ENCODE results near the gene ATP1A1. TPM values are rescaled to one million over a fixed set of nuclear protein-coding genes. Genes with fewer than 3 reads are reported as not detected.

ATP1A1 gene
- total RNA-seq, 2 experiments from 2014 or later = 203 to 204 TPM

DNA sequence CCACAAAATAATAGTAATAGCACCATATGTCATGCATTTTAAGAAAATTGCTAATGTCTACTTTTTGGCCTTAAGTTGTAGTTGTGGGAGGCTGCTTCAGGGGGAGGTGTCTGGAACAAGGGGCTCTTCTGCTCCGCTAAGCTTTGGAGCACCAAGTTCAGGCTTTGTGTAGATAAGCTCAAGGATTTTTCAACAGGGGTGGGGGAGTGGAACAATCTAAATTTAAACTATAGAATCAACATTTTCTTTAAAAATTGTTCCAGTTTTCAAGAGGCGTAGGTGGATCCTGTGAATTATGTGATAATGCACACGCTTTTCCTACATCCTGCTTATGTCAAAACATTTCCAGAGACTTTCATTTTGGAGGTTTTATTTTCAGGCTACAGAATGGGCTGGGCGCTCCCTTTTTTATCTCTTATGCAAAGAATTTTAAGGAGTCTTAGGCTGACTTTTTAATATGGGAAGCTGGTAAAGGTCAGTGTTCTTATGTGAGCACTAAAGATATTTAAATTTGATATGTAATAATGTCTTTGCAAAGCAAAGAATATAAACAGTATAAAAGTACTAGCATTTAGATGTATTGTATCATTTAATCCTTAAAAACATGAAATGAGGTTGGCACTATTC, 9.9 kb downstream of the ATP1A1 start:
- Mint-ChIP-seq H3K27ac (no peak overlapping the region), H3K36me3 (ENCODE audit: low read depth) (peaks cover 57% of the 10 kb centered on the region), H3K4me3 (no peak overlapping the region), H3K9me3 (ENCODE audit: insufficient read depth) (no peaks in the 10 kb centered on the region), H3K27me3 (ENCODE audit: low read depth) (no peaks in the 10 kb centered on the region), H3K4me1 (ENCODE audit: low read depth) (peaks cover 57% of the 10 kb centered on the region)
- ATAC-seq = no peak
- POLR2A ChIA-PET = interaction anchor here (0.8 kb wide), 1 partner anchor 40 kb away, joined by 3 read pairs; no protein-coding TSS in a partner anchor
- no peak for DNase-seq
- CTCF ChIA-PET = interaction anchor here (1.0 to 1.9 kb wide), 3 partner anchors 19 to 116 kb away, joined by 3 to 6 read pairs (median 3); no protein-coding TSS in a partner anchor

DNA sequence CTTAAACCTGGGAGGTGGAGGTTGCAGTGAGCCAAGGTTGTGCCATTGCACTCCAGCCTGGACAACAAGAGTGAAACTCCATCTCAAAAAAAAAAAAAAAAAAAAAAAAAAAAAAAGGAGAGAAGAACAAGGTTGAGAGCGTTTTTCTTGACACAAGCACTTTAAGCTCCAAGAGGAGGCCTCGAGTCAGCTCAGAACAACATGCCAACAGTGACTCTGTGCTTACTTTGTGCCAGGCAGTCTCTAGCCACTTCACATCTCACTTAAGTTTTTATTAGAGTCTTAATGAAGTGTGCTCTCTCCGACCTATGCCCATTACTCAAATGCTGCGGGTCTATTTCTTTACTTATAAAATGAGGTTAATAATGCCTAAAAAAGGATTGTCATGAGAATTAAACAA, 13.0 kb downstream of the ATP1A1 start:
- peaks cover 73% of the 10 kb centered on the region for H3K36me3 Mint-ChIP-seq (ENCODE audit: low read depth)
- DNase-seq (no peak), ATAC-seq (no peak)
- no peaks in the 10 kb centered on the region for H3K9me3 Mint-ChIP-seq (ENCODE audit: insufficient read depth)
- no peak overlapping the region for H3K4me3 Mint-ChIP-seq
- H3K27ac Mint-ChIP-seq = no peak overlapping the region
- CTCF ChIA-PET = interaction anchor here (1.2 to 2.9 kb wide), 4 partner anchors 10 to 247 kb away, joined by 3 to 11 read pairs (median 6); no protein-coding TSS in a partner anchor
- no peaks in the 10 kb centered on the region for H3K27me3 Mint-ChIP-seq (ENCODE audit: low read depth)
- peaks cover 58% of the 10 kb centered on the region for H3K4me1 Mint-ChIP-seq (ENCODE audit: low read depth)
- POLR2A ChIA-PET = no interaction called here

DNA sequence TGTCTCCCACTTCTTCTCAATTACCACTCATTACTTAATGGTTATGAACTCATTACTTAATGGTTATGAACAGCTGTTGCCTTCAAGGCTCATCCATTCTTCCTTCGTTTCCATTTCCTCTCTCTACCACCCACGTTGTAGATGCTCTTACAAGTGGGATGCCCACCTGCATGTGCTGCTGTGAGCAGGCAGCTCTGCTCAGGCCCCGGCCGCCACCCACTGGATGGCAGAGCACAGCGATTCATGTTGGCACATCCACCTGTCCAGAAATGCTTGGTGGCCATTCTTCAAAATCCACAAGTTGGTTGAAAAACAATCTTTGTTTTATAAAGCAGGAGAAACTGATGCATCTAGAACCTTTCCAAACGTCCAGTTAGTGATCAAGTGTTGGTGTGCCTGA, 14.5 kb downstream of the ATP1A1 start:
- ATAC-seq (no peak), DNase-seq (no peak)
- Mint-ChIP-seq H3K27ac (peak overlapping the region; percentile 17), H3K36me3 (ENCODE audit: low read depth) (peaks cover 83% of the 10 kb centered on the region), H3K4me1 (ENCODE audit: low read depth) (peaks cover 60% of the 10 kb centered on the region), H3K27me3 (ENCODE audit: low read depth) (no peaks in the 10 kb centered on the region), H3K9me3 (ENCODE audit: insufficient read depth) (no peaks in the 10 kb centered on the region), H3K4me3 (no peak overlapping the region)
- ChIA-PET POLR2A (interaction anchor here (0.7 kb wide), 1 partner anchor 13 kb away, joined by 3 read pairs; no protein-coding TSS in a partner anchor), CTCF (interaction anchor here (1.2 to 3.3 kb wide), 6 partner anchors 12 to 248 kb away, joined by 3 to 11 read pairs (median 6); no protein-coding TSS in a partner anchor)

DNA sequence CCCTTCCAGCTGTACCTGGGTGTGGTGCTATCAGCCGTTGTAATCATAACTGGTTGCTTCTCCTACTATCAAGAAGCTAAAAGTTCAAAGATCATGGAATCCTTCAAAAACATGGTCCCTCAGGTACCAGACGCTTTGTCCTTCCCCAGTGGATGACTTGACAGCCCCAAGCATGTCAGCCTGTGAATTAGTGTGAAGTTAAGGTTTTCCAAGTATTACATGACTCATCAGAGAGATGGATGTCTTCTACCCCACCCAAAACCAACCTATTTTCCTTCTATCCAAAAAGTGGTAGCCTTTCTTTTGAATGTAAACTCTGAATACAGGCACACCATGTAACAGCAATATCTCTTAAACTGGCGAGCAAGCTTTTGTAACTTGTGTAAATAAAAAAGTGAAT, 15.1 kb downstream of the ATP1A1 start:
- CTCF ChIA-PET = interaction anchor here (1.3 to 3.3 kb wide), 3 partner anchors 97 to 249 kb away, joined by 6 to 11 read pairs (median 7); no protein-coding TSS in a partner anchor
- H3K4me3 Mint-ChIP-seq = no peak overlapping the region
- H3K36me3 Mint-ChIP-seq (ENCODE audit: low read depth) = peaks cover 86% of the 10 kb centered on the region
- H3K27me3 Mint-ChIP-seq (ENCODE audit: low read depth) = no peaks in the 10 kb centered on the region
- POLR2A ChIA-PET = interaction anchor here (0.7 to 1.6 kb wide), 2 partner anchors 12 to 13 kb away, joined by 3 to 4 read pairs; no protein-coding TSS in a partner anchor
- H3K9me3 Mint-ChIP-seq (ENCODE audit: insufficient read depth) = no peaks in the 10 kb centered on the region
- no peak overlapping the region for H3K27ac Mint-ChIP-seq
- no peak for DNase-seq
- peaks cover 61% of the 10 kb centered on the region for H3K4me1 Mint-ChIP-seq (ENCODE audit: low read depth)
- no peak for ATAC-seq

DNA sequence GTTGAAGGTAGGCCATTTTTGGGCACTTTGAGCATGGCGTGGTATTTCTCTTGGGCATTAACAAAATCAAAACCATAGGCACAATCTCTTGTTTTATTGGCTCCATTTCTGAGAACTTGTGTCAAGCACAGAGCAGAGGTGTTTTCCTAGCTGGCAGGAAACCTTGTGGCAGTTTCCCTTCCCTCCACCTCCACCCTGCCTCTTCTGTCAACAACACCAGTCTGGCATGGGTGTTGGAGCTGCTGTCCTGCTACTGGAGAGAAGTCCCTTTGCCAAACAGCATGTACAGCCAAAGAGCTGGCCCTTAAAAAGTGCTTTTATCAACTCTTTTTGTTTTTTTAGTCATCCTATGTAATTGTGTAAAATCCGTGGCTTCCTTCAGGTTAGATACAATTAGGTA, 16.0 kb downstream of the ATP1A1 start:
- POLR2A ChIA-PET = interaction anchor here (1.6 kb wide), 1 partner anchor 13 kb away, joined by 4 read pairs; no protein-coding TSS in a partner anchor
- Mint-ChIP-seq H3K27me3 (ENCODE audit: low read depth) (no peaks in the 10 kb centered on the region), H3K4me3 (no peak overlapping the region), H3K36me3 (ENCODE audit: low read depth) (peaks cover 87% of the 10 kb centered on the region), H3K4me1 (ENCODE audit: low read depth) (peaks cover 56% of the 10 kb centered on the region), H3K27ac (peak overlapping the region; percentile 60), H3K9me3 (ENCODE audit: insufficient read depth) (no peaks in the 10 kb centered on the region)
- CTCF ChIA-PET = interaction anchor here (1.3 to 3.3 kb wide), 2 partner anchors 96 to 110 kb away, joined by 6 to 7 read pairs; no protein-coding TSS in a partner anchor
- DNase-seq (no peak), ATAC-seq (no peak)

DNA sequence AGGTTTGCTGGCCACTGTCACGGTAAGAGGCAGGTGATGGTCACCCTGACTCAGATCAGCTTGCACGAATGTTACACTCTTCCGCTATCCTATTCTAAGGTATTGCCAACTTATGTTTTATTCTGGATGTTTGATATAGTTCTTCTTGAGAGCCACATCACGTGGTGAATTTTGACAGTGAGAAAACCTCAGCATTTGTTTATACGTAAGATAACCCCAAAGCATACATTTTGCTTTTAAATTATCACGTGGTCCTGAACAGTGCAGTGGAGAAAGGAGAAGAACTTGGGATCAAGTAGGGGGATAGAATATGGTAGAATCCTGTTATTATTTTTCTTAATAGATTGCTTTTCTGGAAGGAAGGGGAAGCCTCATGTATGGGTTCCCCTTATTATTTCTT, 16.6 kb downstream of the ATP1A1 start:
- Mint-ChIP-seq H3K4me3 (no peak overlapping the region), H3K27ac (peak overlapping the region; percentile 53), H3K4me1 (ENCODE audit: low read depth) (peaks cover 54% of the 10 kb centered on the region), H3K27me3 (ENCODE audit: low read depth) (no peaks in the 10 kb centered on the region), H3K9me3 (ENCODE audit: insufficient read depth) (no peaks in the 10 kb centered on the region), H3K36me3 (ENCODE audit: low read depth) (peaks cover 87% of the 10 kb centered on the region)
- CTCF ChIA-PET = interaction anchor here (1.7 to 3.3 kb wide), 4 partner anchors 14 to 251 kb away, joined by 7 to 13 read pairs (median 8); no protein-coding TSS in a partner anchor
- no peak for DNase-seq
- POLR2A ChIA-PET = no interaction called here
- ATAC-seq = no peak

DNA sequence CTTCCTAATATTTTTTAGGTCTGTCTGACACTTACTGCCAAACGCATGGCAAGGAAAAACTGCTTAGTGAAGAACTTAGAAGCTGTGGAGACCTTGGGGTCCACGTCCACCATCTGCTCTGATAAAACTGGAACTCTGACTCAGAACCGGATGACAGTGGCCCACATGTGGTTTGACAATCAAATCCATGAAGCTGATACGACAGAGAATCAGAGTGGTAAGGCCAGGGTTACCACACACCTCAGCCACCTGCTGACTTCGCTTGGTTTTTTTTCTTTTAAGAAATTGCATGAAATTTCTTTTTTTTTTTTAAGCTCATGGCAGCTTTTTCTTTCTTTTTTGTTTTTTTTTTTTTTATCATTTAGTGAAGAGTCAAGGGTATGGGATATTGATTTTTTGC, 17.2 kb downstream of the ATP1A1 start:
- peaks cover 86% of the 10 kb centered on the region for H3K36me3 Mint-ChIP-seq (ENCODE audit: low read depth)
- POLR2A ChIA-PET = interaction anchor here (0.6 to 1.0 kb wide), 3 partner anchors 9 to 27 kb away, joined by 3 to 5 read pairs (median 3); no protein-coding TSS in a partner anchor
- CTCF ChIA-PET = interaction anchor here (1.3 to 3.7 kb wide), 6 partner anchors 9 to 251 kb away, joined by 3 to 13 read pairs (median 8); no protein-coding TSS in a partner anchor
- DNase-seq = peak; percentile 64
- H3K9me3 Mint-ChIP-seq (ENCODE audit: insufficient read depth) = no peaks in the 10 kb centered on the region
- ATAC-seq = peak; percentile 85
- H3K4me3 Mint-ChIP-seq = no peak overlapping the region
- peaks cover 54% of the 10 kb centered on the region for H3K4me1 Mint-ChIP-seq (ENCODE audit: low read depth)
- peak overlapping the region; percentile 50 for H3K27ac Mint-ChIP-seq
- no peaks in the 10 kb centered on the region for H3K27me3 Mint-ChIP-seq (ENCODE audit: low read depth)

DNA sequence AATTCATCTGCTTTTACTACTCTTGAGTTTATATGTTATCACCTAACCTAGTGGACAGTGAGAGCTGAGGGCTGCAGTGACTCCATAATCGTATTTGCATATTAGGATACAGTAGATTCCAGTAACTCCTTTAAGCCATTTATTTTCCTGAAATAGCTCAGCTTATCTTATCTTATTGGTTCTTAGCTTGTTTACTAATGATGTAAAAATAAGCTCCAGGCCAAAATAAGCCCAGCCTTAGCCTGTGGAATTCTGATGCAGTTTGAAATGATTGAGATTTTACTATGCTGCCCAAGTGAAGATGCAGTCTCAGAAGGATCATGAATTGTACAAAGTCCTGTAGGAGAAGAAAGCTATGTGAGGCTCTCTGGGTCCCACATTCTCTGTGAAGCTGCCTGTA, 18.1 kb downstream of the ATP1A1 start:
- H3K36me3 Mint-ChIP-seq (ENCODE audit: low read depth) = peaks cover 81% of the 10 kb centered on the region
- ChIA-PET POLR2A (interaction anchor here (1.0 kb wide), 1 partner anchor 26 kb away, joined by 5 read pairs; no protein-coding TSS in a partner anchor), CTCF (interaction anchor here (1.3 to 3.7 kb wide), 6 partner anchors 10 to 252 kb away, joined by 3 to 13 read pairs (median 8); no protein-coding TSS in a partner anchor)
- DNase-seq (no peak), ATAC-seq (no peak)
- H3K27me3 Mint-ChIP-seq (ENCODE audit: low read depth) = no peaks in the 10 kb centered on the region
- H3K4me3 Mint-ChIP-seq = no peak overlapping the region
- peaks cover 54% of the 10 kb centered on the region for H3K4me1 Mint-ChIP-seq (ENCODE audit: low read depth)
- H3K27ac Mint-ChIP-seq = peak overlapping the region; percentile 39
- no peaks in the 10 kb centered on the region for H3K9me3 Mint-ChIP-seq (ENCODE audit: insufficient read depth)

DNA sequence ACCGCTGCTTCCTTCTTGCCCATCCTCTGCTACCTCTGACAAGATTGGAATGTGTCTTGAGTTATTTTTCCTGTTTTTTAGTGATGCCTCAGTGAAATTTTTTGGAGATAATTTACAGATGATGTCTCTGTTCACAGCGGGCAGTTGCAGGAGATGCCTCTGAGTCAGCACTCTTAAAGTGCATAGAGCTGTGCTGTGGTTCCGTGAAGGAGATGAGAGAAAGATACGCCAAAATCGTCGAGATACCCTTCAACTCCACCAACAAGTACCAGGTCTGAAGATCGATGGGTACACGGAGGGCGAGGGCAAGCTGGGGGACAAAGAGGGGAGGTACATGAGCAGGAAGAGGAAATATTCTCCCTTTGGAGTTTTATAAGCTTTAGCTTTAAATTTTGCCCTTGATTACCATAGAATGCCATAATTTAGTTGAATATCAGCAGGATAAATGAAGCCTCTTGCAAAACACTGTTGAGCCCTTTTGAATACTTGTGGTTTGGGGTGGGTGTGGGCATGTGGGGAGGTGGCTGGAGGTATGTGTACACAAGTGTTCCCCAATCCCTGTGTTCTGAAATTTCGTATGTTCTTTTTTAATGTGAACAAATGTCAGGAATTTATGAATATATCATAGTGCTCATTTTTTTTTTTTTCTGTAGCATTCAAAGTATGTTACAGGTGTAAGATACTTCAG, 19.8 kb downstream of the ATP1A1 start:
- DNase-seq (no peak), ATAC-seq (no peak)
- H3K4me1 Mint-ChIP-seq (ENCODE audit: low read depth) = peaks cover 46% of the 10 kb centered on the region
- ChIA-PET CTCF (interaction anchor here (2.9 to 3.7 kb wide), 2 partner anchors 93 to 254 kb away, joined by 10 to 13 read pairs; no protein-coding TSS in a partner anchor), POLR2A (interaction anchor here (0.6 to 1.5 kb wide), 3 partner anchors 9 to 803 kb away, joined by 3 to 4 read pairs (median 3); no protein-coding TSS in a partner anchor)
- peaks cover 84% of the 10 kb centered on the region for H3K36me3 Mint-ChIP-seq (ENCODE audit: low read depth)
- H3K4me3 Mint-ChIP-seq = no peak overlapping the region
- H3K27ac Mint-ChIP-seq = peak overlapping the region; percentile 23
- H3K9me3 Mint-ChIP-seq (ENCODE audit: insufficient read depth) = no peaks in the 10 kb centered on the region
- no peaks in the 10 kb centered on the region for H3K27me3 Mint-ChIP-seq (ENCODE audit: low read depth)

DNA sequence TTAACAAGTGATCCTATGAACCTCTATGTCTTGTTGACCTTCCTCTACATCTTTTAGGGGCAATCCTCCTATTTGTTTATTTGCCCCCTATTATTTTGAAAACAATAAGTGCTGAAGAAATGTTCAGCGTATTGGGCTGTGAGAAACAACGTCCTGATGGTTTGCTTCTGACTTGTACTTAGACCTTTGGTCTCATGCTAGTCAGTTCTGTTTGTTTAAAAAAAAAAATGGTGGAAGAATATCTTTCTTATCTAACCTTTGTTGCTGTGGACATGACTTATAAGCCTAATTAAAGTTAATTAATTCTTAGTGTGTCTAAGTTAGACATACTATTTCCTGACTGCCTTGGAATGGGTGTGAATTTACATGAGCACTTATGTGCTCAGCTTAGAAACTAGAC, 20.7 kb downstream of the ATP1A1 start:
- Mint-ChIP-seq H3K4me3 (no peak overlapping the region), H3K36me3 (ENCODE audit: low read depth) (peaks cover 83% of the 10 kb centered on the region), H3K27ac (no peak overlapping the region), H3K4me1 (ENCODE audit: low read depth) (peaks cover 36% of the 10 kb centered on the region), H3K27me3 (ENCODE audit: low read depth) (no peaks in the 10 kb centered on the region), H3K9me3 (ENCODE audit: insufficient read depth) (no peaks in the 10 kb centered on the region)
- ChIA-PET CTCF (interaction anchor here (0.7 to 3.7 kb wide), 2 partner anchors 12 to 92 kb away, joined by 3 to 10 read pairs; no protein-coding TSS in a partner anchor), POLR2A (interaction anchor here (0.6 kb wide), 1 partner anchor 804 kb away, joined by 3 read pairs; no protein-coding TSS in a partner anchor)
- no peak for ATAC-seq
- DNase-seq = no peak

DNA sequence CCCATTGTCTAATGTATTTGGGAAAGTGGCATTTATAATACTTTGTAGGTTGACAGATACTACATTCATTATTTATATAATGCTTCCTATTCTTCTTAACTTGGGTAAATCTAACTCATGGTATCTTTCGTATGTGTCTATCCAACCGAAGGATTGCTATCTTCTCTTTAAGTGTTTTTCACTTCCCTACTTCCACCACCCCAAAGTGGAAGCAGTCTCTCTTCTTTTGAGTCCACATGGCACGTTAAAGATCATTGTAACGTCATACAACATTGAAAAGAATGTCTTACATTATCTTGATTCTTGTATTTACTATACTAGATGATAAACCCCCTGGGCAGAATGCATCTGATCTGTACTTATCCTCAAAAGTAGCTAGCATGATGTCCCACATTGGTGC, 21.2 kb downstream of the ATP1A1 start:
- DNase-seq (no peak), ATAC-seq (no peak)
- peaks cover 32% of the 10 kb centered on the region for H3K4me1 Mint-ChIP-seq (ENCODE audit: low read depth)
- ChIA-PET POLR2A (no interaction called here), CTCF (interaction anchor here (0.7 kb wide), 1 partner anchor 12 kb away, joined by 3 read pairs; no protein-coding TSS in a partner anchor)
- H3K27me3 Mint-ChIP-seq (ENCODE audit: low read depth) = no peaks in the 10 kb centered on the region
- H3K4me3 Mint-ChIP-seq = no peak overlapping the region
- peaks cover 83% of the 10 kb centered on the region for H3K36me3 Mint-ChIP-seq (ENCODE audit: low read depth)
- H3K9me3 Mint-ChIP-seq (ENCODE audit: insufficient read depth) = no peaks in the 10 kb centered on the region
- no peak overlapping the region for H3K27ac Mint-ChIP-seq

Measured in activated CD8-positive, alpha-beta T cell treated with anti-CD3 and anti-CD28 coated beads, Interleukin-2, amount 10 ng/mL, durations not matched to agents 7 days and 5 days (primary cell).